GM18502 (cell line): ENCODE measurements around the gene PARP3.
"Not testable (repeated sequence)": the region's sequence is repeated elsewhere in the genome, so short reads cannot be mapped to it uniquely, and the experiment has no call there.

Experiments
- ATAC-seq: cut with Tn5 transposase; IDR thresholded peaks from one replicate; pipeline ENCODE4 v1.9.1; 2021; ENCODE audit warnings: mild to moderate bottlenecking; ENCODE audit not compliant: unreplicated experiment, poor library complexity

Gene PARP3

GRCh38 chr3:51941798-51942602 is at the start of gene PARP3, which contains the start of gene RRP9:
Gene PARP3 (plus strand): TSS chr3:51942363. CDS start chr3:51943356, 993 bp downstream.
Gene RRP9 (minus strand): TSS chr3:51941904. CDS start chr3:51941867, 37 bp downstream.
- ATAC-seq: peak; percentile 90

GRCh38 chr3:51894391-51894790 is 47.8 kb upstream of the PARP3 start:
- ATAC-seq: no peak

- no peak for ATAC-seq
These were observed 47.2 kb upstream of the PARP3 start for GRCh38 chr3:51894939-51895338.

DNA sequence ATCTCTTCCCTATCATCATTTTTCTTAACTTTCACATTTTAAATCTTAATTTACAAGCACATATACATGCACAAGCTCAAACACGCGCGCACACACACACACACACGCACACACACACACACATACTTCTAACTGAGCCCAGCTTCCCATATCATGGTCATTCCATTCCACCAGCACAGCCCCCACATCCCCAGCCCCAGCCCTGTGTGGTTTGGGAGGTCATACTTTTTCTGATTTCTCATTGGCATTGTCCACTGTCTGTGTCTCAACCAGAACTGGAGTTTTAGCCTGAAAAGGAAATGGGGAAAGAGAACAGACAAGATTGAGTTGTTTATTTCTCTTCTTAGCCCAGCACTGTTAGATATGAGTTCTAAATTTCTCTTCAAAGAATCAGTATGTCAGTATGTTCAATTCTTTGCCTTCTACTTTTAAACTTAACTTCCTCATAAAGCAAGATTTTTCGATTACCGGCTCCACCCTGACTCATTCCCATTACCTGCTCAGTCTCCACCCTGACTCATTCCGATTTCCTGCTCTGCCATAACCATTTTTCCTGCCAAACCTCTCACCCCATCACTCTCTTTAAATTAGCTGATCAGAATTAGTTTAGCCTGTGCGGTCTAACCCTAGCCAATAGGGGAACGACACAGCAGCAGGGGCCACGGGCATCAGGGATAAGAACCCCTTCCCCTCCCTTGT is 45.4 kb upstream of the PARP3 start:
- no peak for ATAC-seq

GRCh38 chr3:51897391-51897790 is 44.8 kb upstream of the PARP3 start:
- ATAC-seq: no peak

DNA sequence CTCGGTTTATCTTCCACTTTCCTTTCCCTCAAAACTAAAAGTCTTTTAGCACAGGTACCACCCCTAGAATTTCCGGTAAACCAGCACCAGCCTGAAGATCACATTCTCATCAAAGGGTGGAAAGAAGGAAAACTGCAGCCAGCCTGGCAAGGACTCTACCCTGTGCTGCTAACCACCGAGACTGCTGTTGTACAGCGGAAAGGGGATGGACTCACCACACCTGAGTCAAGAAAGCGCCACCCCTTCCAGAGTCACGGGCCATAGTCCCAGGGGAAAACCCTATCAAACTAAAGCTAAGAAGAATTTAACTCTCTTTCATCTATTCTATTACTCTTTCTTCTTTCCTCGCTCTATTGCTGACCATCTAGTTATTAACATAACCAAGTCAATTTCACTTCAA is 42.1 kb upstream of the PARP3 start:
- ATAC-seq: not testable (repeated sequence)

- not testable (repeated sequence) for ATAC-seq
These were observed 39.8 kb upstream of the PARP3 start for GRCh38 chr3:51902361-51902760.

GRCh38 chr3:51904034-51904823 is 37.9 kb upstream of the PARP3 start:
- ATAC-seq: no peak

GRCh38 chr3:51908026-51908425 is 34.1 kb upstream of the PARP3 start:
- no peak for ATAC-seq

- ATAC-seq: no peak
These were observed 25.7 kb upstream of the PARP3 start for GRCh38 chr3:51916418-51916817.

DNA sequence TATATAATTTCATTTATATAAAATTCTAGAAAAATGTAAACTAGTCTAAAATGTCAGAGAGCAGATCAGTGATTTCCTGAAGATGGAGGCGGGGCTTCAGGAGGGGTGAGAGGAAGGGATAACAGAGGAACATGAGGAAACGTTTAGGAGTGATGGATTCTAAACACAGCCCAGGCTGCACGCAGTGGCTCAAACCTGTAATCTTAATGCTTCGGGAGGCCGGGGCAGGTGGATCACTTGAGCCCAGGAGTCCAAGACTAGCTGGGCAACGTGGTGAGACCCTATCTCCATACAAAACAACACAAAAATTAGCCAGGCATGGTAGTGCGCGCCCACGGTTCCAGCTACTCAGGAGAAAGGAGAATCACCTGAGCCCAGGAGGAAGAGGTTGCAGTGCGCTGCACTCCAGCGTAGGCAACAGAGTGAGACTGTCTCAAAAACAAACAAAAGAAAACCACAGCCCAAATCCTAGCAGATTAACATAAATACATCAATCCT is 21.0 kb upstream of the PARP3 start:
- ATAC-seq: no peak

GRCh38 chr3:51927061-51927977 is 14.8 kb upstream of the PARP3 start:
- no peak for ATAC-seq

DNA sequence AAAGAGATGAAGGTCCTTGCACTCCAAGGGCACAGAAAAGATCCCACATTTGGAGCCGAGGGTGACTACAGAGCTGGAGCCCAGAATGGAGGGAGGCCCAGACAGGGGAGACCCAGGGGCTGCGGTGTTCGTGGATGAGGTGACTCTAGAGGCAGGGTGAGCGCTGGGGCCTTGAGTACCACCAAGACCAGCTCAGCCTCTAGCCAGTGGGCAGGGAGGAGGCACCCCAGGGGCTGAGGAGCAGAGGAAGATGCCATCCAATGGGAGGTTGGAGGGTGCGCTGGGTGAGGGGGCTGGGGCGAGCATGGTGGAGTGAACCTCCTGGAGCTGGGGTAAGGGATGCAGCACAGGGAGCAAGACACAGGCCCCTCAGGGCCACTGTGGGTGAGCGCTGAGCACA is 13.7 kb upstream of the PARP3 start:
- ATAC-seq: no peak

DNA sequence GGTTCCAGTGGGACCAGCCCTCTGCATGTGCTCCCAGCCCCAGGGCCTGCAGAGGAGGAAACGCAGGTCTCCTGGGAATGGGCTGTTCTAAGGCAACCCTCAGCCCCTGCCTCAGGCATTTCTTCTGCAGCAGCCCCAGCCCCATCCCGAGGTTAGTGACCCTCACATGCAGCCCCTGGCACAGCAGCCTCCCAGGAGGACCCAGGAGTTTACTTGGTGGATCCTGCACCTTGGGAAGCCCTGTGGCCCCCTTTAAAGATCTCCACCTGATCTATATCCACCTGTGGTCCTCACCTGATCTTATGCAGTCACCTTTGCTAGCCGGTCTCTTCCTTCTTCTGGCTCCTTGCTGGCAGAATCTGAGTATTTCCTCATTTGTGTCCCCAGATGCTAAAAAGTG is 13.2 kb upstream of the PARP3 start:
- not testable (repeated sequence) for ATAC-seq

GRCh38 chr3:51929420-51930003 is 12.7 kb upstream of the PARP3 start:
- ATAC-seq: no peak

GRCh38 chr3:51930439-51930838 is 11.7 kb upstream of the PARP3 start:
- ATAC-seq: no peak

DNA sequence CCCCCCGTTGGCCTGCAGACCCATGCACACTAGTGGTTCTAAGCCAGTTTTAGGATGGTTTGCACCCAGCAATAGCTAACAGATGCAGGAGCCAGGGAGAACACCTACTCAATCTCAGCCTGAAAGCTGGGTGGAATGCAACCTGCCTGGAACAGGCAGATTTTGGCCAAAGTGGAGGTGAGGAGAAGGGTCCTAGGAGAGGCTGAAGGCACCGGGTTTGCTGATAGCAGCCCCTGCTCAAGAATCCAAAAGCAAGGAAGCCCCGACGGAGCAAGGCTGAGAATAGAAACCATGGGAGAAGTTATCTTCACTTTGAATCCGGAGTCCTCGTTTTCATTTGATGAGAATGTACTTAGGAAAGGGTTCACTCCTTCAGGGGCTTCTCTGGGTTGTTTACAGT is 10.4 kb upstream of the PARP3 start:
- ATAC-seq: no peak

DNA sequence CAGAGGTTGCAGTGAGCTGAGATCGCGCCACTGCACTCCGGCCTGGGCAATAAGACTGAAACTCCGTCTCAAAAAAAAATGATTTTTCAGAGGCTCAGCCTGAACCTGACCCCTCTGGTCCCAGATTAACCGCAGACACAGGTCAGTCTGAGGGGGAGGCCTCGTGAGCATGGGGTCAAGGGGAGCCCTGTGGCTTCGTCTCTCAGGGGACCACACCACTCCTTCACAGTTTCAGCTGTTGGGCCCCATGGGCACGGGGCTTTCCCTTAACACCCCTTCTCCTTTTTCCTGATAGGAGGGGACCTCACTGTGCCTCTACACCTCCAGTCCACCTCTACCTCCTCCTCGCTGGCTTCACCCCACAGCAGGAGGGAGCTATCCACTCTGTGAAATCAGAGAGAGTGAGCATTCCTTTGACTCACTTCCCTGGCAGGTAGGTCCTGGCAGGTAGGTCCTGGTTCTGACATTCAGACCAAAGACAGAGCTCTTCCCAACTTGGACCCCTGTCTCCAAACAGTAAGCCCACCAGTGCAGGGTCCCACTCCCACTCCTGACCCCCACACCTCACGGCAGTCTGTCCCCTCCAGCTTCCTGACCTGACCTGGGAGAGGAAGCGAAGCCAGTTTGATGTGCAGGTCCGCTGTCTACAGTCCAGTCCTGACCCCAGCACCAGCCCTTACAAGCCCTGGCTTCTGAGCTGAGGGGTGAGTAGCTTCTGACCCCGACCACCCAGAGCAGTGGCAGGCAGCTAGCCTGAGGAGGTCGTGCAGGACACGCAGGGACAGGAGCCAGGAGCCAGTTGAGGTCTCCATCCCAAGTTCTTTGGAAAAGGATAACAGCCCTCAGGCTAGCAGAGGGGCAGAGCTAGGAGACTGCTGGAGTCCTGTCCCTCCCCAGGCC is 9.4 kb upstream of the PARP3 start:
- no peak for ATAC-seq
